Choroid plexus epithelial cell (primary cell): ENCODE results near the gene RASSF3.
"Not testable (repeated sequence)": the region's sequence is repeated elsewhere in the genome, so short reads cannot be mapped to it uniquely, and the experiment has no call there.

Experiments
- DNase-seq: peaks from one replicate; pipeline ENCODE4 v3.0.0-alpha.2; 2010; ENCODE audit warnings: low read depth
- H3K4me3 ChIP-seq: 2 replicates; pipeline ENCODE4 v1.5.1; 2011; ENCODE audit warnings: low read depth, mild to moderate bottlenecking, control low read depth, low read length, moderate library complexity
- CTCF ChIP-seq: conservative IDR thresholded peaks from 2 replicates; pipeline ENCODE4 v1.5.1; 2011; ENCODE audit warnings: low read depth, mild to moderate bottlenecking, control low read depth, inconsistent platforms, low read length, moderate library complexity

RASSF3 gene

DNA sequence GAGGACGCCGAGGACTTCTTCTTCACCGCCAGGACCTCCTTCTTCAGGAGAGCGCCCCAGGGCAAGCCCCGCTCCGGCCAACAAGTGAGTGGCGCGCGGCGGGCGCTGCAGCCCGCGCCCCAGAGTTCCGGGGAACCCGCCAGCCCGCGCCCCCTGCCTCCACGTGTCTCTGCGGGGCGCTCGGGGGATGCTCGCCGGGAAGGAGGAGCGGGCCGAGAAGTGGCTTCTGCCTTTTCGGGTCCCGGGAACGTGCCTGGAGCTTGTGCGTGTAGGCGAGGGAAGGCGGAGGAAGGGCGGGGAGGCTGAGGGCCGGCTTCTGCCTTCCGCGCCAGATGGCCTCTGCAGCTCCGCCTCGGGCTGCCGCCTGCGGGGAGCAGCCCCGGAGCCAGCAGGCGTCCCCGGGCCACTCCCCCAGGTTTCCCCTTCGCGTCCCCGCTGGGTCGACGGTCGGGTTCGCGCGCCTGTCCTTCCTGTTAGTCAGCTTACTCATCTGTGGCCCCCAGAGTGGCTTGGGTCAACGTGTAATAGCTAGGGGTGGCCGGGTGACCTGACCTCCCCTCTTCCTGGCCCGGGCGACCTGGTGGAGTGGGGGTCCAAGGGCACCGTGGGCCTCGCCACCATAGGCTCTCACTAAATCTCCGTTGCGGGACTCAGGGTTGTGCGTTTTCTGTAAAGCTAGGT lies 505 bp downstream of the RASSF3 start:
- peak overlapping the region; percentile 83 for H3K4me3 ChIP-seq
- TF ChIP-seq CTCF: no peak
- peak; percentile 60 for DNase-seq

DNA sequence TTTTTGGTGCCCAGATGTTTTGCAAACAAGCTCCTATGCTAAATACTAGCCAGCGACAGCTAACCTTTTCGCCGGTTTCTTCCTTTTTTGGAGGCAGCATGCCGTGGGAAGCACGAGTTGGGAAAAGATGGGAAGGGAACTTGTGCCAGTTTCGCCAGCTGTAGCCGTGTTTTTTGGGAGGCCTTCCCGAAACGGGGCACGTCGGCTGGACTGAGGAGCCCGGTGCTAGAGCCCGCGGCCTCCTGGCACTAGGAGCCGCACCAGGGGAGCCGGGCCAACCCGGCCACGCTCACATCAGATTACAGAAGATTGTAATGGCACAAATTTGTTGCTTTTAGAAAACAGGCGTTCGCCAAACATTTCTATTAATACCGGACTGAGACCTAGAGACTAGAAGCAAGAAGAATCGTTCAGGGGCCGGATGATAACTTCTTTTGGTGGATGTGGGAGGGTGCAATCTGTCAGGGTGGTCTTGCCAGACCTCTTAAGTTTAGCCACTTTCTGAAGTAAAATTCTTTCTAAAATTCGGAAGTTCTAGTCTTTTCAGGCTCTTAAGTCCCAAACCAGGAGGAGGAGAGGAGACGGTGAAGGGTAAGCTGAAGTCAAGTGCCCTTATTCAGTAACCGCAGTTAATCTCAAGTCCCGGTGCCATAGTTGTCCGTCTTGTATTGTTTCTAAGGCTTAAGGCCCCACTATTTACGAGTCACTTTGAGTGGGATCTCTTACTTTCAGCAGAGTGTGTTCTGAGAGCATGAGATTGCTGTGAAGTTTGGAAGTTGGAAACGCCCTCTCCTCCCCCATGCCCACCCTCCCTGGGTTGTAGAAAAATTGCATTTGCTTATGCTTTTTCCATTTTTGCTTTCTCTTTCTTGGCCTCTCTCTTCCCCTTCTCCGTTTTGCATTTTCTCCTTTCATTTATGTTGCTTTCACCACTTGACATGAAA lies 1.3 kb downstream of the RASSF3 start:
- DNase-seq: peak; percentile 33
- peak; percentile 28 for TF ChIP-seq CTCF
- H3K4me3 ChIP-seq: peak overlapping the region; percentile 83

DNA sequence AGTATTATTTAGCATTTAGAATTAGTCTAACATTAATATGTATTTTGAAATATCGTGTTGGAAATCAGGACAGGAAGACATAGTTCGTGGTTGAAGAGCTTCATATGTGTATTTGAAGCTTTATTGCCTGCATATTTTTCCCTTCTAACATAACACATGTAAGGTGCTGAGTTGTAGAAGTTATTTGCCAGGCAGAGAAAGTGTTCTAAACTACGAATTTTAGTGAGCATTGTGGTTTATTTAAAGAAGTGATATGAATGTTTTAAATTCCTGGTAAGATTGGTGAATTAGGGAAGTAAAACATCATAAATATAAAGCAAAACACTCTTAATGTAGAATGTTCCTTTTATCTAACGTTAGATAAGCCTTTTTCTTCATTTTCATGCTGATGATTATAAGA lies 2.5 kb downstream of the RASSF3 start:
- DNase-seq: peak; percentile 22
- no peak overlapping the region for H3K4me3 ChIP-seq
- TF ChIP-seq CTCF: no peak

- H3K4me3 ChIP-seq, DNase-seq: not testable (repeated sequence)
These were observed 3.6 kb downstream of the RASSF3 start for GRCh38 chr12:64613775-64614398.

GRCh38 chr12:64616201-64616600 lies 5.9 kb downstream of the RASSF3 start:
- no peak overlapping the region for H3K4me3 ChIP-seq
- peak; percentile 27 for DNase-seq
- no peak for TF ChIP-seq CTCF

DNA sequence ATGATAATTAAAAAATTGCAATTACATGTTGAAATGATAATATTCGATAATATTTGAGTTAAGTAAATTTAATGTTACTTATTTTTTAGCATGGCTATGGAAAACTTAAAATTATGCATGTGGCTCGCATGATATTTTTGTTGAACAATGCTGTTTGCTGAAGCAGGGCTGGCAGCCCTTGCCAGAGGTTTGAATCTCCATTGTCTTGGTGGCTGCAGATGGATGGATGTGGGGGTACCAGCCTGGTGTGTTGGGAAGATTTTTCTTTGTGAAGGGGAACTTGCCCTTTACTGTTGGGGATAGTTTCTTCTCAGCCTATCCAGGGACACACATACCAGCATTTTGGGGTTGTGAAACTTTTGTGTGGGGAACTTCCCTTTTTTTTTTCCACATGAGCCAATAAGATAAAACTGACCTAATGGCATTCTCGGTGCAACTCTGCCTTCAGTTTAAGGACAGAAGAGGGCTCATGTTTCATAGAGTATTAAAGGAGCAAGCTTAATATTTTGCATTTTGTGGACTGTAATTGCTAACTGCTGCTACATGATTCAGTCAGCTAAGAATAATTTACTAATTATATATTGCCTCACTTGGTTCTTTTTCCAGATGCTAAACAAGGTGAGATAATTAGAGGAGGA lies 8.8 kb downstream of the RASSF3 start:
- DNase-seq: peak; percentile 76
- no peak overlapping the region for H3K4me3 ChIP-seq
- TF ChIP-seq CTCF: no peak
